ENCODE results near the gene TAS1R2.
"Not testable (repeated sequence)": the region's sequence is repeated elsewhere in the genome, so short reads cannot be mapped to it uniquely, and the experiment has no call there.

The TAS1R2 gene

DNA sequence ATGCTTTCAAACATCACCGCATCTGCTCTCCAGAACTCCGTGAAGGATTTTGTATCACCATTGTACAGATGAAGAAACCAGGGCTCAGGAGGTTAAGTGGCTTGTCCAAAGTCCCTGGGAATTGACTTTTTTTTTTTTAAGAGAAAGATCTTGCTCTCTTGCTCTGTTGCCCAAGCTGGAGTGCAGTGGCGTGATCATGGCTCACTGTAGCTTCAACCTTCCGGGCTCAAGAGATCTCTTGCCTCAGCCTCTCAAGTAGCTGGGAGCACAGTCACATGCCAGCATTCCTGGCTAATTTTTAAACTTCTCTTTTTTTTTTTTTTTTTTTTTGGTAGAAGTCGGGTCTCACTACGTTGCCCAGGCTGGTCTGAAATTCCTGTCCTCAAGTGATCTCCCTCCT, 6.9 kb upstream of the TAS1R2 start:
- H3K36me3 Mint-ChIP-seq = no peaks in the 10 kb centered on the region
- H3K9me3 Mint-ChIP-seq = no peaks in the 10 kb centered on the region
- H3K4me3 Mint-ChIP-seq = no peak overlapping the region
- H3K4me1 Mint-ChIP-seq = peaks cover 14% of the 10 kb centered on the region
- H3K27ac Mint-ChIP-seq = no peak overlapping the region
- no peak for ATAC-seq
- peaks cover 60% of the 10 kb centered on the region for H3K27me3 Mint-ChIP-seq

DNA sequence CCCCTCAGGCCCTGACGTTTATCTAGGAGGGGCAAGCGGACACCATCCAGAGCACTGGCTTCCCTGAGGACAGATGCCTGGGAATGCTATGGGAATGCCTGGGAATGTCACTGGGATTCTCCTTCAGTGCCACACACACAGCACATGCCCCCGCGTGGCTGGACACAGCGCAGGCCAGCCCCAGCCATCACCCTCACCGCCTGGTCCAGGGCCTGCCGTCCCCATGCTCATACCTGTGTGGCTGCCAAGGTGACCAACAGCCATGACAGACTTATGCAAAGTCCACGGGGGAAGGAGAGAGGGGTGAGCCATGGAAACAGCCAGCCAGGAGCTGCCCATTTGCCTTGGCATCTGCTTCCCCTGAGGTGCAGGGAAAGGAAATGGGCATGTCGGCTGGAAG, 5.7 kb upstream of the TAS1R2 start:
- H3K27me3 Mint-ChIP-seq = peaks cover 60% of the 10 kb centered on the region
- H3K27ac Mint-ChIP-seq = no peak overlapping the region
- H3K36me3 Mint-ChIP-seq = no peaks in the 10 kb centered on the region
- peaks cover 14% of the 10 kb centered on the region for H3K4me1 Mint-ChIP-seq
- H3K4me3 Mint-ChIP-seq = no peak overlapping the region
- ATAC-seq = no peak
- H3K9me3 Mint-ChIP-seq = no peaks in the 10 kb centered on the region

DNA sequence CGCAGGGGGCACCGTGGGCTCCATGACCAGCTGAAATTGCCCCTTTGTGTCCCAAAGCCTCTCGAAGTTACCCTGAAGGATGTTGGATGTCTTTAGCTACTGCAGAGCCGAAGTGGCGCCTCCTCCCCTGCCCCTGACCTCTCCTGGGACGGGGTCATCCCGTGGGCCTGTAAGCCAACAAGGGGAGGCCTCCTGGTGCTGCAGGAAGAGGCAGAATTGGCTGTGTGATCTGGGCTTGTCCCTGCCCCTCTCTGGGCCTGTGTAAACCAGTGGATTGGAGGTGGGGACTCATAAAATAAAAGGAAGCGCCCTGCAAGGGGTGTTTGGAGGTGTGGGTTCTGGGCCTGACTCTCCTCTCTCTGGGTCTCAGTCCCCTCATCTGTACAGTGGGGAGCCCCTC, 2.1 kb upstream of the TAS1R2 start:
- Mint-ChIP-seq H3K27ac (no peak overlapping the region), H3K4me3 (no peak overlapping the region), H3K4me1 (no peaks in the 10 kb centered on the region), H3K36me3 (no peaks in the 10 kb centered on the region), H3K27me3 (peaks cover 32% of the 10 kb centered on the region), H3K9me3 (no peaks in the 10 kb centered on the region)
- no peak for ATAC-seq

DNA sequence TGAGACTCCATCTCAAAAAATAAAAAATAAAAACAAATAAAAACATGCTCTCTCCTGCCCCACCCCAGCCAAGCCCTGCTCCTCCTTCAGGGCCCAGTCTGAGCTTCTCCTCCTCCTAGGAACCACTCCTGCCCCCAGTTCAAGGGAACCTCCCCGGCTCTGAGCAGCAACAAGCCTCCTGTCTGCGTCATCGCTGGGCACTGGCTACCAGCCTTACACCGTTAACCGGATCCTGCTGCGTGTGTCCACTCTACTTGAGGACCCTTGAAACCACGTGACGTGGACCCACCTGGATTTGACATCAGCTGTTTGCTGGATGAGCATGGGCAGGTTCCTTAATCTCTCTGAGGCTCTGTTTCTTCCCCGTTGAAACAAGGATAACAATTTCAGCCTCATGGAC, 1.6 kb upstream of the TAS1R2 start:
- Mint-ChIP-seq H3K4me1 (no peaks in the 10 kb centered on the region), H3K27ac (no peak overlapping the region), H3K9me3 (no peaks in the 10 kb centered on the region), H3K36me3 (no peaks in the 10 kb centered on the region), H3K4me3 (no peak overlapping the region), H3K27me3 (peaks cover 30% of the 10 kb centered on the region)
- no peak for ATAC-seq

DNA sequence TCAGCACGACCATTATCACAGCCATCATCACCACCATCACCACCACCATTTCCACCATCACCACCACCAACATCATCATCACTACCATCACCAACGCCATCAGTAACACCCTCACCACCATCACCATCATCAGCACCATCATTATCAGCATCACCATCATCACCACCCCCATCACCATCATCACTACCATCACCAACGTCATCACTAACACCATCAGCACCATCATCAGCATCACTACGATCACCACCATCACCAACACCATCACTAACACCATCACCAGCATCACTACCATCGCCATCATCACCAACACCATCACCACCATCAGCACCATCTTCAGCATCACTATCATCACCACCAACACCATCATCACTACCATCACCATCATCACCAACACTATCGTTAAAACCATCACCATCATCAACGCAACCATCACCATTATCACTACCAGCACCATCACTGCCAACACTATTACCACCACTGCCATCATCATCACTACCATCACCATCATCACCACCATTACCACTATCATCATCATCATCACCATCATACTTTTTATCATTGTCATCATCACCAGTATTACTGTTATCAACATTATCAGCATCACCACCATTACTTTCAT, 1.3 kb downstream of the TAS1R2 start:
- no peak overlapping the region for H3K27ac Mint-ChIP-seq
- H3K27me3 Mint-ChIP-seq = peaks cover 22% of the 10 kb centered on the region
- no peaks in the 10 kb centered on the region for H3K36me3 Mint-ChIP-seq
- H3K4me1 Mint-ChIP-seq = no peaks in the 10 kb centered on the region
- H3K4me3 Mint-ChIP-seq = no peak overlapping the region
- no peaks in the 10 kb centered on the region for H3K9me3 Mint-ChIP-seq
- no peak for ATAC-seq

DNA sequence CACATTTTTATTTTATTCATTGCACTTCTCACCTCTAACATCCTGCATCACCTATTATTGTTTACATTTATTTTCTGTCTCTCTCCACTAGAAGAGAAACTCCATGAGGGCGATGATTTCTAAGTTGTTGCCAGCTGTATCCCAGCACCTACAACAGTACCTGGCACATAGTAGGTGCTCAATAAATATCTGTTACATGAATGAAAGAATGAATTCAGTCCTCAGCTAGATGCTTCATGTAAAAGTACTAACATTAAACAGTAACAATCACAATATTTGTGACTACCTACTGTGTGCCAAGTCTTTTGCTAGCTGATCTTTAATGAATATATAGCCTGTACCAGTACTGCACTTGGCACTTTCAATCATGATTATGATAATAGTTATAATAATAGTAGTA, 3.0 kb downstream of the TAS1R2 start:
- Mint-ChIP-seq H3K4me3 (no peak overlapping the region), H3K4me1 (no peaks in the 10 kb centered on the region), H3K27ac (no peak overlapping the region), H3K36me3 (no peaks in the 10 kb centered on the region), H3K9me3 (no peaks in the 10 kb centered on the region), H3K27me3 (peaks cover 15% of the 10 kb centered on the region)
- ATAC-seq = no peak

DNA sequence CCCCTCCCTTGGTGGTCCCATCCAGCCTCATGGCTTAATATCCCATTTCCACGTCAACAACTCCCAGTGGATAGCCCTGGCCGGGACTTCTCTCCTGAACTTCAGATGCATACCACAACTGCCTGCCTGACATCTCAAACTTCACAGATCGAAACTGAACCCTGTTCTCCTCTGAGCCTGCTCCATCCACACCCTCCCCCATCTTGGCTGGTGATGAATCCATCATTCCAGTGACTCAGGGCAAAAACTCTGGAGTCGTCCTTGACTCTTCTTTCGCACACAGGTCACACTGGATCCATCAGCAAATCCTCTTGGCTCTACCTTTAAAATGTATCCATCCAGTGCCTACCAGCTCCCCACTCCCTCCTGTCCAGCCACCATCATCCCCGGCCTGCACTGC, 3.9 kb downstream of the TAS1R2 start:
- Mint-ChIP-seq H3K9me3 (no peaks in the 10 kb centered on the region), H3K4me1 (no peaks in the 10 kb centered on the region), H3K36me3 (no peaks in the 10 kb centered on the region), H3K4me3 (no peak overlapping the region), H3K27me3 (peaks cover 15% of the 10 kb centered on the region), H3K27ac (no peak overlapping the region)
- ATAC-seq = no peak

DNA sequence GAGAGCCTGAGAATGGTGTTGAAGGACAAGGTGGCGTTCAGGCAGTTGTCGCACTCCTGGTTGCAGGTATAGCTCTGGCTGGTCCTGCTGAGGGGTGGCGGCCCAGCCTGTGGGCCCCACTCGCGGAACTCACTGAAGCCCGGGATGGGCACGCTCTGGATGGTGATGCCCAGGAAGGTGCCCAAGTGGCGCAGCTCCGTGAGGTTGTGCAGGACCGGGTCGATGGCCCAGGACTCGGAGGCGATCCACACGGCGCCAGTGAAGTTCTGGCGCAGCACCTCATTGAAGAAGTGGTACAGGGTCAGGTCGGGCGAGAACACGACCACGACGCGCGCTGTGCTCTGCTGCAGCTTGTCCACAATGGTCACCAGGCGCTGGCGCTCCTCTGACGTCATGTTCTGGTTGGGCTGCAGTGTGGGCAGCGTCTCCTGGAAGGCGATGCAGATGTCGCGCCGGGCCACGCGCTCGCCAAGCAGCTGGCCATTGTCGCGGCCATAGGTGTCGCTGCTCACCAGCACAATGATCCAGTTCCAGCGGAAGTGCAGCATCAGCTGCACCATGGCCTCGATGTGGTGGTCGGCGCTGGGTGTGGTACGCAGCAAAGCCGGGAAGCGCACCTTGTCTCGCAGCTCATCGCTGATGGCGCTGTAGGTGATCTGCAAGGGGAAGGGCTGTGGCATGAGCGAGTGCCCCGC, 5.0 kb downstream of the TAS1R2 start:
- H3K4me1 Mint-ChIP-seq = no peaks in the 10 kb centered on the region
- no peaks in the 10 kb centered on the region for H3K36me3 Mint-ChIP-seq
- no peaks in the 10 kb centered on the region for H3K9me3 Mint-ChIP-seq
- H3K4me3 Mint-ChIP-seq = no peak overlapping the region
- no peak overlapping the region for H3K27ac Mint-ChIP-seq
- peaks cover 15% of the 10 kb centered on the region for H3K27me3 Mint-ChIP-seq
- no peak for ATAC-seq

DNA sequence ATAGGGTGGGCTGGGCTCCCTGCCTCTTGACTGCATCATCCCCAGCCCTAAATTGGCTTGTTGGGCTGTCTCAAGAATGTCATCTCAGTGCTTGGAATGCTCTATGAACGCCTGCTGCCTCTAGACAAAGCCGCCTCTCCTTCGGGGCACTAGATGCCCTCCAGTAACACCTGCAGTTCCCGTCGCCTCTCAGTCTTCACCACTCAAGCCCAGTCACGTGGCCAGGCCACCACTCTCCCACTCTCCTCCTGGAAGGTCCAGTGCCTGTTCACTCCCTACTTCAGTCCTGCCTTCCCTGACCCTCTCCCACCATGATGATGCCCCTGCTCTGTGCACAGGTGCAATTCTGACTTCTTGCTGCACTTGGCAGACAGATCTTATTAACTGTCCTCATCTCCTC, 7.0 kb downstream of the TAS1R2 start:
- ATAC-seq = no peak
- H3K27ac Mint-ChIP-seq = no peak overlapping the region
- H3K4me1 Mint-ChIP-seq = no peaks in the 10 kb centered on the region
- H3K27me3 Mint-ChIP-seq = peaks cover 15% of the 10 kb centered on the region
- H3K4me3 Mint-ChIP-seq = no peak overlapping the region
- no peaks in the 10 kb centered on the region for H3K9me3 Mint-ChIP-seq
- no peaks in the 10 kb centered on the region for H3K36me3 Mint-ChIP-seq

DNA sequence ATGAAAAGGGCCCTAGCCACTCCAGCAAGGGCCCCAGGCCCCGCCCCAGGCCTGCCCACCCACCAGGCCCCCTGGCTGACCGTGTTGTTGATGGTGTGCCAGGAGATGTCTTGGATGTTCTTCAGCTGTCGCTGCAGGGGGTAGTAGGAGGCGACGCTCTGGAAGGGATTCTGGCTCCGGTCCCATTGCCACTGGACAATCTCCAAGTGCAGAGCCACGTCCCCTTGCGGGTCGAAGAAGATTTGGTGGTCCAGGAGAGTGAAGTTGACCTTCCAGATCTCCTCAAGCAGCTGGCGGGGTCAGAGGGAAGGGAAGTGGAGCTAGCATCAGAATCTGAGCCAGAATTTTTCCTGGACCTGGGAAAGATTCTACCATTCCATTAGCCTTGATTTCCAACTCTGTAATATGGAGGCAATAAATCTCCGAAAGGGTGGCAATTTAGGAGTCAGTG, 10.2 kb downstream of the TAS1R2 start:
- H3K27ac Mint-ChIP-seq = no peak overlapping the region
- no peak overlapping the region for H3K4me3 Mint-ChIP-seq
- no peaks in the 10 kb centered on the region for H3K9me3 Mint-ChIP-seq
- H3K27me3 Mint-ChIP-seq = no peaks in the 10 kb centered on the region
- H3K4me1 Mint-ChIP-seq = no peaks in the 10 kb centered on the region
- ATAC-seq = no peak
- no peaks in the 10 kb centered on the region for H3K36me3 Mint-ChIP-seq

DNA sequence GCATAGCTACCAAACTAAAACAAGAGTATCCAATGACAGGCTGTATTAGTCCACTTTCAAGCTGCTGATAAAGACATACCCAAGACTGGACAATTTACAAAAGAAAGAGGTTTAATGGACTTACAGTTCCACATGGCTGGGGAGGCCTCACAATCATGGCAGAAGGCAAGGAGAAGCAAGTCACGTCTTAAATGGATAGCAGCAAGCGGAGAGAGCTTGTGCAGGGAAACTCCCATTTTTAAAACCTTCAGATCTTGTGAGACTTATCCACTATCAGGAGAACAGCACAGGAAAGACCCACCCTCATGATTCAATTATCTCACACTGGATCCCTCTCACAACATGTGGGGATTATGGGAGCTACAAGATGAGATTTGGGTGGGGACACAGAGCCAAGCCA, 11.7 kb downstream of the TAS1R2 start:
- not testable (repeated sequence) for H3K27ac Mint-ChIP-seq, H3K36me3 Mint-ChIP-seq, H3K27me3 Mint-ChIP-seq, H3K9me3 Mint-ChIP-seq, H3K4me1 Mint-ChIP-seq, ATAC-seq, H3K4me3 Mint-ChIP-seq

DNA sequence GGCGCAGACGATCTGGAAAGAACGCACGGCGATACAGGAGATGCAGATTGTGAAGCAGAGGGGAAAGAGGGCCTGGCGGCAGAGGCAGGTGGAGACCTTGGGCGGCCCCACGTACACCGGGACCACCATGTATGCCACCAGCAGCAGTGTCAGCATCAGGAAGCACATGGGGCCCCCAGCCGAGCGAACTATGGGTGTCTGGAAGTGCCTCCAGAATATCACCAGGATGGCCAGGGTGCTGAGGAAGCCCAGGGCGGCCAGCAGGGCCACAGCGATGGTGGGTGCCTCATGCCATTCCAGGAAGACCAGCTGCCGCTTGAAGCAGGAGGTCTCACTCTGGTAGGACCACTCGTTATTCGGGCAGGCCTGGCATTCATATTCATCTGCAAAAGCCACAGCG, 19.3 kb downstream of the TAS1R2 start:
- no peaks in the 10 kb centered on the region for H3K36me3 Mint-ChIP-seq
- no peak overlapping the region for H3K27ac Mint-ChIP-seq
- H3K9me3 Mint-ChIP-seq = peaks cover 10% of the 10 kb centered on the region
- no peak overlapping the region for H3K4me3 Mint-ChIP-seq
- no peak for ATAC-seq
- no peaks in the 10 kb centered on the region for H3K4me1 Mint-ChIP-seq
- H3K27me3 Mint-ChIP-seq = peaks cover 42% of the 10 kb centered on the region

DNA sequence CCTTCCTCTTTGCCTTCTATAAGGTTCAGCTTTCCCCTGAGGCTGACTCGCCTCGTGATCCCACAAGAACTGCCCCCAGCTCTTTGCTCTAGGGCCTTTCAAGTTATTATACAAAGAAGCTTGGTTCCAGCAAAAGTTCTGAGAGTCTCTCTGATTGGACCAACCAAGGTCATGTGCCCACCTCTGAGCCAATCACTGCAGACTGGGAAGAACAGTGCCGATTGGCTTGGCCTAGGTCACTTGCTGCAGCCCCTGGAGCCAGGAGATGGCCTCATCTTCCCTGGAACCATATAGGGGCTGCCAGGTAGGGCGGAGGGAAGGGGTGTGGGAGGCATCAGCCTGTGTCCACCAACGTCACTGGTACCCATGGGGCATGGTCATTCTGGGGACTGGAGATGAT, 22.8 kb downstream of the TAS1R2 start:
- H3K4me1 Mint-ChIP-seq = no peaks in the 10 kb centered on the region
- no peak for ATAC-seq
- H3K27ac Mint-ChIP-seq = no peak overlapping the region
- H3K36me3 Mint-ChIP-seq = no peaks in the 10 kb centered on the region
- H3K27me3 Mint-ChIP-seq = peaks cover 34% of the 10 kb centered on the region
- peaks cover 2% of the 10 kb centered on the region for H3K9me3 Mint-ChIP-seq
- H3K4me3 Mint-ChIP-seq = no peak overlapping the region

DNA sequence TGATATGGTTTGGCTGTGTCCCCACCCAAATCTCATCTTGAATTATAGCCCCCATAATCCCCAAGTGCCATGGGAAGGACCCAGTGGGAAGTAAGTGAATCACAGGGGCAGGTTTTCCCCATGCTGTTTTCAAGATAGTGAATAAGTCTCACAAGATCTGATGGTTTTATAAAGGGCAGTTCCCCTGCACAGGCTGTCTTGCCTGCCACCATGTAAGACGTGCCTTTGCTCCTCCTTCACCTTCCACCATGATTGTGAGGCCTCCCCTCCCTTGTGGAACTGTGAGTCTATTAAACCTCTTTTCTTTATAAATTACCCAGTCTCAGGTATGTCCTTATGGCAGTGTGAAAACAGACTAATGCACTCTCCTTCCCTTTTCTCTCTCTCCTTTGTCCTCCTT, 27.1 kb downstream of the TAS1R2 start:
- not testable (repeated sequence) for H3K36me3 Mint-ChIP-seq, H3K4me3 Mint-ChIP-seq, H3K9me3 Mint-ChIP-seq, H3K27ac Mint-ChIP-seq, H3K4me1 Mint-ChIP-seq, ATAC-seq
- H3K27me3 Mint-ChIP-seq = peaks cover 13% of the 10 kb centered on the region

DNA sequence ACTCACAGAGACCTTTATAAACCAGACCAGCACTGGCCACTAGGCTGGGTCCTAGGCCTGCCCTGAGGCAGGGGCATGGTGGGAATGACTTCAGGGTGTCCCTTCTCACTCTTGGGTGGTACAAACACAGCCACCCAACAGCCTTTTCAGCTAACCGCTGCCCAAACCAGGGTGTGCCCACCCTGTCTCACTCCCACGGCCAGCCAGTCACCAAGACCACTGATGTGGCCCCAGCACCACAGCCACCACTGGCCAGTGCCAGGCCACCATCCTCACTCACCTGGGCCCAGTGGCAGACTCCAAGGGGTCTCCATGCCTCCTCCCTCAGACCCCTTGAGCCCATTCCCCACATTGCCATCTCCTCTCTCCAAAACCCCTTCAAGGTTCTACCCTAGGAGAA, 27.8 kb downstream of the TAS1R2 start:
- Mint-ChIP-seq H3K9me3 (peaks cover 2% of the 10 kb centered on the region), H3K4me3 (no peak overlapping the region), H3K27ac (no peak overlapping the region), H3K27me3 (peaks cover 13% of the 10 kb centered on the region), H3K36me3 (no peaks in the 10 kb centered on the region), H3K4me1 (no peaks in the 10 kb centered on the region)
- no peak for ATAC-seq

DNA sequence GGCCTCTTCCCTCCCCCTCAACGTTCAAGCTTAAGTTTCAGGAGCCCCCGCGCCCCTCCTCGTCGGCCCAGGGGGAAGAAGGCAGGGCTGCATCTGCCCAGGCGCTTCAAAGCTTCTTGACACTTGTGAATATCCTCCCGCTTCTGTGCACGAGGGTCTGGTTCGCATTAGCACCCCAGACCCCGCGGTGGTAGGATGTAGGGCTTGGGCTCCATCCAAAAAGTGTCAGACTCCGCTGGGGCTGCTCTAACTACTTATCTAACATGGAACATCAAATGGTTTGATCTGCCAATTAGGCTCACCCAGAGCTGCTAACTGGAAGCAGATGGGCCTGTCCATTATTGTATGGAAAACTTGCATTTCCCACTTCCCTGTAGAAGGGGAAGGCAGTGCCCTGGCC, 28.9 kb downstream of the TAS1R2 start:
- H3K27ac Mint-ChIP-seq = no peak overlapping the region
- no peak for ATAC-seq
- H3K4me1 Mint-ChIP-seq = no peaks in the 10 kb centered on the region
- no peaks in the 10 kb centered on the region for H3K36me3 Mint-ChIP-seq
- H3K4me3 Mint-ChIP-seq = no peak overlapping the region
- H3K9me3 Mint-ChIP-seq = peaks cover 7% of the 10 kb centered on the region
- peaks cover 16% of the 10 kb centered on the region for H3K27me3 Mint-ChIP-seq
